Right hindlimb (tissue), 1 donor: Measurements from ENCODE around the gene OTUB1.
A peak's percentile ranks its signal among the peaks of the same experiment; 100 is the strongest.
"Not testable (repeated sequence)": the region's sequence is repeated elsewhere in the genome, so short reads cannot be mapped to it uniquely, and the experiment has no call there.

Experiments used
- DNase-seq: peaks from one replicate; pipeline ENCODE4 v3.0.0-alpha.2; 2018

OTUB1 gene

GRCh38 chr11:64026575-64027205 is 40.5 kb downstream of the OTUB1 start:
- DNase-seq = no peak

GRCh38 chr11:64027651-64028397 is 41.6 kb downstream of the OTUB1 start:
- DNase-seq = no peak

GRCh38 chr11:64028398-64029115 is 42.3 kb downstream of the OTUB1 start:
- peak; percentile 53 for DNase-seq

- DNase-seq = no peak
Measured at GRCh38 chr11:64029773-64030172, 43.5 kb downstream of the OTUB1 start.

GRCh38 chr11:64031001-64031400 is 44.8 kb downstream of the OTUB1 start:
- DNase-seq = no peak

GRCh38 chr11:64032050-64032449 is 45.8 kb downstream of the OTUB1 start:
- no peak for DNase-seq

GRCh38 chr11:64034411-64034811 is 48.2 kb downstream of the OTUB1 start:
- DNase-seq = no peak

- no peak for DNase-seq
Measured at GRCh38 chr11:64035081-64035524, 48.9 kb downstream of the OTUB1 start.

GRCh38 chr11:64035576-64035975 is 49.3 kb downstream of the OTUB1 start, which contains the start of gene FLRT1:
Gene FLRT1, plus strand, starts transcription at chr11:64035931. Its CDS starts 80,337 bp downstream, at chr11:64116268.
- DNase-seq = no peak

- peak; percentile 65 for DNase-seq
Measured at GRCh38 chr11:64036087-64037026, 50.1 kb downstream of the OTUB1 start.

GRCh38 chr11:64037027-64037634 is 50.9 kb downstream of the OTUB1 start:
- no peak for DNase-seq

- DNase-seq = no peak
Measured at GRCh38 chr11:64038500-64038899, 52.3 kb downstream of the OTUB1 start.

GRCh38 chr11:64039012-64039665 is 52.9 kb downstream of the OTUB1 start:
- DNase-seq = no peak

GRCh38 chr11:64040684-64041322 is 54.6 kb downstream of the OTUB1 start:
- DNase-seq = no peak

GRCh38 chr11:64041846-64042245 is 55.6 kb downstream of the OTUB1 start:
- DNase-seq = no peak

- DNase-seq = no peak
Measured at GRCh38 chr11:64042301-64042700, 56.1 kb downstream of the OTUB1 start.

- no peak for DNase-seq
Measured at GRCh38 chr11:64043545-64043944, 57.3 kb downstream of the OTUB1 start.

GRCh38 chr11:64044730-64045393 is 58.6 kb downstream of the OTUB1 start:
- no peak for DNase-seq

GRCh38 chr11:64045700-64046099 is 59.5 kb downstream of the OTUB1 start:
- DNase-seq = no peak

- DNase-seq = not testable (repeated sequence)
Measured at GRCh38 chr11:64047373-64047772, 61.1 kb downstream of the OTUB1 start.
